Right renal pelvis (tissue), 4 donors: Measurements from ENCODE around the gene XCR1. TPM values are rescaled to one million over a fixed set of nuclear protein-coding genes. Genes with fewer than 3 reads are reported as not detected.

Experiments
- DNase-seq, 4 donors: peaks; one replicate each; pipeline ENCODE4 v3.0.0-alpha.2; 2013; ENCODE audit warnings: low read depth in 4 of 4, low spot score in 3 of 4, missing footprints in 1 of 4
- polyA plus RNA-seq, 4 donors: library from polyadenylated mRNA; unstranded; fragments of 120-200 nt; gene quantifications; one replicate each; pipeline ENCODE4 v1.2.1, GENCODE V29; 2013; ENCODE audit not compliant: insufficient read length in 4 of 4

Gene XCR1
- polyA plus RNA-seq, 4 donors, result 0.06 to 0.53 (median 0.33) TPM

DNA sequence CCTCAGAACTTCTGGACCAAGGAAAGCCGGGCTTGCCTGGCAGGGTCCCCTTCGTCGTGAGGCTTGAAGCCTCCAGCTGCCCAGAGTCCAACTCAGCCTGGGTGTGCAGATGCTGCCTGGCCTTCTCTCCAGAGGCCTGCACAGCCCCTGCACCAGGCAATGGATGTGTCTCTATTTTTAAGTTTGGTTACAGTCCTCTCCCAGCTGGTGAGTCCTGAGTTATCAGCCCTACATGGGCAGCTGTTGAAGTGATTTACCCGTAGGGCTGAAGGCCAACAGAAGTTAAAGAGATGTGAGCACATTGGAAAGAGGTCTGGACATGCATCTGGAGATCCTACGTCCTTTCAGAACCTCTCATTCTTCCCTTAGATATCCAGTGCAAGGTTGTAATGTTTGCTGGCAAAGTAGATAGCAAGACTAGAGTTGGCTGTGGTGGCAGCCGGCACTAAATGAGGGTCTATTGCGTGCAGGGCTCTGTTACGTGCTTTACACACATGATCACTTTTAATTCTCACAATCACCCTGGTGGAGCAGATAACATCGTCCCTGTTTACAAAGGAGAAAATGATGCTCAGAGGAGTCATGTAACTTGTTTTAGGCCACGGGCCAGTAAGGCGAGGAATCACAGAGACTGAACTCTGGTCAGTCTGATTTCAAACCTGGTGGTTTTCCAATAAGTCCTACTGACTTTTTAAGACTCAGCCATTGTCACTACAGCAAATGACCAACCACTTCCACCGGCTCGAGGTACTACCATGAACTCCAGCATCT is 41.6 kb downstream of the XCR1 start:
- no peak for DNase-seq

DNA sequence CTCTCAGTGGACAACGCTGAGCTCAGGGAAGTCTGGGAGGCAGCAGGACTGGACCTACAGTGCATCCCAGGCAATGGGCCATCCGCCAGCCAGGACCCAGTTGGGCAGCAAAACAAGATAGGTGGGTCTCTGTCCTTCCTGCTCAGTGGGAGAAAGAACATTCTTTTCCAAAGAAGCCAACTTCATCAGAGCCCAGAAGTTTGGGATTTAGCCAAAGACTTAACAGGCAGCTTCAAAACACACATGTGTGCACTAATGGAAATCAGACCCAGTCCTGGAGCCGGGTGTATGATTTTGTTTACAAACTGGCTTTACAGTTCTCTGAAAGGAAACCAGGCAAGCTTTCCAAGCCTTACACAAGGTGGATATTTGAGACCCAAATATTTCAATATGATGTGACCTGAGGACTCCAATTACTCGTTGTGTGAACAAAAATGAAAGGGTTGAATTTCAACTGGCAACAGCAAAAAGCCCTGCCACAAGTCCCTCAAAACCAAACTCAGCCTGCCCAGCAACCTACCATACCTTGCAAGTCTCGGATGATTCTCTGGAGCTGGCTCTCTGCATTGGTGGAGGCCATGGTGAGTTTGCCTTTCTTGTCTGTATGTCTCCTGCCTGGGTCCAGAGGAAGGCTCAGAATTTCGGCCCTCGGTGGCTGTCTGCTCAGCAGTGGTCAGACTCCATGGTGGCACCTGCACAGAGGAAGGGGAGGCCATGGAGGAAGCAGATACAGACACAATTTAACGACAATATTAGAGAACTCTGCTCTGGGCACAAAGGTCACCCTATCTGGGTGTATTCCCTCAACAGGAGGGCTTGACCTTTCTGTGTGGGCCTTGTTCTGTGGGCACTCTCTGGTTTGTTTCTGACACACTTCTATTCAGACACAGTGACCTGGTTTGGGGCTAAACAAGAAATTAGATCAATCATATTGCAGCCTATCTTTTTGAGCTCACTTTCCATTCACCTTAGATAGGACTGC is 42.7 kb downstream of the XCR1 start:
- DNase-seq, result no peak

DNA sequence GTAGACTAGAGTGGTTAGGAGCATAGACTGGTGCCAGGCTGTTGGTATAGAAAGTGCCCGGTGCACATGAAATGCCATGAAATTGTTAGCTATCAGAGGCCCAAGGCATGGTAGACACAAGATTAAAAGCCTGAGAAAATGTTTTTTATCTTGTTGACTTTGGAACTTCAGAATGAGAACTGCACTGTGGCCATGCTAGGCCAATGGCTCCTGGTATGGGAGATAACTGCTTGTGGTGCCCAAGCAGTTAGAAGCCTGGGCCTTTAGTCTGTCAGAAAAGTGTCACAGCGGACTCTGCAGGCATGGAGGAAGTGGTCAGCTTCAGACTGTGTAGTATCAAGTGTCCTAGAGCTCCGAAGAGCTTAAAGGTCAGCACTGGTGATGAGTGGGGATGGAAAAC is 43.5 kb downstream of the XCR1 start:
- no peak for DNase-seq

DNA sequence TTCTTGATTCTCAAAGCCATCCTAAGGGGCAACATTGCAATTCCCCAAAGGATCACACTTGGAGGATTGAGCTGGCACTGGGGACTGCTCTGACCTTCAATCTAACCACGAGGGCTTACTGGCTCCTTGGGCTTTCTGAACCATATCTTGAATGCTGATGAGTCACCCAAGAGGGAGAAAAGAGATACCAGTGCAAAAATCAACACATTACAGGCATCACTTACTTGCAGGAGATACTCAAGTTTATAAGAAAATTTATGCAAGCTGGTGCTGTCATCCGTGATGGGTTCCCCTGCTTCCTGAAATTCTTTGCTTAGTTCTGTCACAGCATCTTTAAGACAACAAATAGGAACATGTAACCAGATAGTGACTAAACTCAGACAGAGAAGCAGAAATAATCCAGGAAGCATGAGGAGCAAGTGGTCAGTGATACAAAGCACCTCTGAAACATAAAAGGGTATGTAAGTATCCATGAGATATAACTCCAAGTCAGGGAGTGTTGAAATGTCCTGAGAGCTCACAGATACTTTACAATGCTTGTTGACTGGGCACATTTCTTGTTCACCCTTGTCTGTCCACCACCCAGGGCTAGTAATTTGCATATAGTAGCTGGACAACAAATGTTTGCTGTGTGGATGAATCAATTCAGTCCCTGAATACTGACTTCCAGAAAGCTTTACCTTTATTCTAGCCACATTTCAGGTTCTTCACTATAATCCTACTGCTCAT is 45.8 kb downstream of the XCR1 start:
- no peak for DNase-seq

DNA sequence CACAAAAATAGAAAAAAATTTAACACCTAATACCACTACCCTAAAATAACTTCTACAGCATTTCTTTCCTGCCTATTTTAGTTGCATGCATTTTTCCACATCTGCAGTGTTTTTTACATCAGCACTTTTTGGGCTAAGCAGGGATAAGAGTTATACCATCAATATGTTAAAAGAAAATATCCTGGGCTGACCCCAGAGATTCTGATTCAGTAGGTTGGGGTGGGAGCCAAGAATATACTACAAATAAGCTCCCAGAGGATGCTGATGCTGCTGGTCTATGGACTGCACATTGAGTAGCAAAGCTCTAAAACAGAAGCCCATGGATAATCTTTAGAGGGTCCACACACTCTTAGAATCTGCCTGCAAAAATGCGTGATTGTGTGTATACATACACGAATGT is 46.5 kb downstream of the XCR1 start:
- DNase-seq, result no peak

DNA sequence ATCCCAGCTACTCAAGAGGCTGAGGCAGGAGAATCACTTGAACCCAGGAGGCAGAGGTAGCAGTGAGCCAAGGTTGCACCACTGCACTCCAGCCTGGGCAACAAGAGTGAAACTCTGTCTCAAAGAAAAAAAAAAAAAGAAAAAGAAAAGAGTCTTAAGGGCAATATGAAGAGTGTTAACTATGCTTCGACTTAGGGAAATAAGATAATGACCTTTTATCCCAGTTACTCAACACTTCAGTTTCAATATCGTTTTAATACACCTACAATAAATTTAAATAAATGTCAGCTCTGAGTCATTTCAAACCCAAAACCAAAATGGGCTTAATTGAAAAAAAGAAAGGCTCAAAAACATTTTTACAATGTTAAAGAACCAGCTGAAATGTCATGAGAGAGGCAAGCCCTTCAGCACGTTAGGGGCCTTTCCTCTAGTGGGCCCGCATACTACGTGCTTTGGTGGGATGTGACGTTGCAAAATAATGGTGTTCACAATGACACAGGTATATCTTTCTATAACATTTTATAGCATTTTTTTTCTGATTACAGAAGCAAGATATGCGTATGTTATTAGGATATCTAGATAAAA is 47.0 kb downstream of the XCR1 start:
- DNase-seq, result no peak

DNA sequence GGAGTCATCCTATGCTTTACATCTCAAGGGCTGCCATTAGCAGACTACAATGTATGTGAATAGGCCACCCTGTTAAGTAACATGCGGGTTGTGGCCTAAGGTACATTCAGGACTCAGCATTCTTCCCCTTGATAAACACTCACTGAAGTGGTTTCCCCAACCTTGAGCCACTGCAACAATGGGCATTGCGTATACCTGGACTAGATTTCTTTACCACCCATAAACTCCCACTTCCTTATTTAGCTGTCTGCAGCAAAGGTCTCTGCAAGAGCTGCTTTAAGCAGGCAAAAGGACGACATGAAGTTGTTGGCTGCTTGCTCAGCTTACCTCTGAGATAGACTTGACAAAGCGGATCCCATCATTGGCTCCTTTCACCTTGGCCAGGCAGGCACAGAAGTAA is 47.9 kb downstream of the XCR1 start:
- no peak for DNase-seq

DNA sequence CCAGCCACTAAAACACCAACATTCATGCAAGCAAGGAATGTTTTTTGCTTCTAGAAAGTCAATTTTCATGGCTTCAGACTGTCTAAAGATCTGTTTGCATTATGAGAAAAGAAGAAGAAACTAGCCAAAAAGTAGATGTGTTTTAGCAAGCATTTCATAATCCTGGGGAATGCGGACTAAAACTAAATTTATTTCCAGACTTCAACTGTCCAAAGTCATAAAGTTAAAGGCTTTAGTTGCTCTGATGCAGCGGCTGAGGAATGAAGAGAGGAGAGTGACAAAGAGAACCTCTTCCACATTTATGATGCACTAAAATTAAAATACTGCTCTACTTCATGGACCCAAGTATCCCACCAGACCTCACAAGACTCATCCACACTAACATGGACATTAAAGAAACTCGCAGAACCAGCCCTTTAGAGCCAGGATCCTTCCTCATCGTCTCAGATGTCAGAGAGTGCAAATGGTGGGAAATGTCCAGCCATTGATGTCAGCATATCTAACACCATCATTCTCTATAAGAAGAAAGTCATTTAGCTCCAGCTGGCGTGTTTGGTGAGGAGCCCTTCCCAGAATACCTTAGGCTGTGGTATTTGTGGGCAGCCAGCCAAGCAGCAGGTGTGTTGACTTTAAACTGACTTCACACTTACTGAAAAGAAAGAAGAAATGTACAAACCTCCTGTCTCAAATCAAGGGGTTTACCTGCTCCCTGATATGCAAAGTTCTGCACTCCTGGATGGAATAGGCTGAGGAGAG is 49.1 kb downstream of the XCR1 start:
- no peak for DNase-seq

DNA sequence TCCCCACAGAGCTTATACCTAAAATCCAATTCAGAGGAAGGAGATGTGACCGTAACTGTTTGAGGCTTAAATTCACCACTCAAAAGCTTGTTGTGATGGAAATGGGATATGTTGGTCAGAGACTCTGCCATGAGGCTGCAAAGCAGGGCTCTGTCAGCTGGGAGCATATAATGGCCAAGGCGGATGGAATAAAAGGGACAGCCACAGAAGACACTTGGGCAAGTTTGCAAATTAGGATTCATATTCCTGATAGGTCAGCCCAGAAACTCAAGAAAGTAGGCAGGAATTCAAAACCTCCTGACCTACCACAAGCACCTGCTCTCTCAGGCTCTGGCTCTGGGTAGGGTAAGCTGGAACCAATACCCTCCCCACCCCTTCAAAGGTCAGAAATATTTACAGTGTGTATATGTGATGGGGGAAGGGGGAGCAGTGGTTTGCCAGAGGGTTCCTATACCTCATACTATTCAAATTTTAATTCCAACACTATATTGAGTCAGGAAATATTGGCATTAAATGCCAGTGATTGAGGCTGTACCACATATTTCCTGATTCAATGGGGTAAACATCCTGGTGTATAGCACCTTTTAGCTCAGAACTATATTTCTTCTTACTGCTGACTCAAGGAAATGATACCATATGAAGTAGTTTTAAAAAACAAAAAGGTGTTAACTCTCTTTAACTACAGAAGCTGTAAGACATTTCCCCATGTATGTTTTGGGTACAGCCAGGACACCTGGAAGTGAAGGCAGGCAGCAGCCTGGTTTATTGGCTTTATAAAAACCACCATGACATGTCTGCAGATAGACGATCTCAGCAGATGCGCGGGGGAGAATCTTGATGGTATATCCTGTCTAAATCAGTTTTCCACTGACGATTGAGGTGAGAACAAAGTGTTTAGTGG is 50.8 kb downstream of the XCR1 start:
- DNase-seq, result no peak

DNA sequence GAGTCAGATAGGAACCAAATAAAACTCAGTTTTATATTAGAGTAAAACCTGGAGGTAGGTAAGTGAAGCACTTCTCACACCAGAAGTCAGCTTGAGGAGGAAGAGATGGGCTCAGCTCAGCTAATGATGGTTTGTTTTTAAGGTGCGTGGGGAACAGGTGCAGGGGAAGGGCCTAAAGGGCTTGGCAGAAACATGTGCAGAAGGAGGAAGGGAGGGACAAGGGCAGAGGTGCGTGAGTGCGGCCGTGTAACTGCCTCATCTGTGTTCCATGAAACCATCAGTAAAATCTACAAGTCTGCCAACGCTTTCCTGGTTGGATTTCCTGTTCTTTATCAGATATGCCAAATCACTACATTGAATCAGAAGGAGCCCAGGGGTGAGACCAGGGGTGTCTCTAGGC is 51.6 kb downstream of the XCR1 start:
- DNase-seq, result no peak

DNA sequence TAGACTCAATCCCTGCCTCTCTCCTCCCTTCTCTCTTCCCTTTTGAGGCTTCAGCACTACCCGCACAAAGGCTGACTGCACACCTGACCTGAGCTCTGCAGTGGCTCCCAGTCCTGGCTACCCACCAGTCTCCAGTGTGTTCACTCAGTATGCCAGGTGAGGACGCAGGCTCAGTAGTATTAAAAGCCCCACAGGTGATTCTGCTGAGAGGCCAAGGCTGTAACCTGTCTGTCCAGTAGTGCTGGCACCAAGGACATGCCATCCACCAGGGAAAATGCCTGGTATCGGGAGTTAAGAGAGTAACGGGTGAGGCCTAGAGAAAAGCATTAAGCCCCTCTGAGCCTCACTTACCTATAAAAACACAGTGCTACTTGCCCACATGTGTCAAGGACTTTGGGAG is 52.6 kb downstream of the XCR1 start:
- DNase-seq, result no peak

DNA sequence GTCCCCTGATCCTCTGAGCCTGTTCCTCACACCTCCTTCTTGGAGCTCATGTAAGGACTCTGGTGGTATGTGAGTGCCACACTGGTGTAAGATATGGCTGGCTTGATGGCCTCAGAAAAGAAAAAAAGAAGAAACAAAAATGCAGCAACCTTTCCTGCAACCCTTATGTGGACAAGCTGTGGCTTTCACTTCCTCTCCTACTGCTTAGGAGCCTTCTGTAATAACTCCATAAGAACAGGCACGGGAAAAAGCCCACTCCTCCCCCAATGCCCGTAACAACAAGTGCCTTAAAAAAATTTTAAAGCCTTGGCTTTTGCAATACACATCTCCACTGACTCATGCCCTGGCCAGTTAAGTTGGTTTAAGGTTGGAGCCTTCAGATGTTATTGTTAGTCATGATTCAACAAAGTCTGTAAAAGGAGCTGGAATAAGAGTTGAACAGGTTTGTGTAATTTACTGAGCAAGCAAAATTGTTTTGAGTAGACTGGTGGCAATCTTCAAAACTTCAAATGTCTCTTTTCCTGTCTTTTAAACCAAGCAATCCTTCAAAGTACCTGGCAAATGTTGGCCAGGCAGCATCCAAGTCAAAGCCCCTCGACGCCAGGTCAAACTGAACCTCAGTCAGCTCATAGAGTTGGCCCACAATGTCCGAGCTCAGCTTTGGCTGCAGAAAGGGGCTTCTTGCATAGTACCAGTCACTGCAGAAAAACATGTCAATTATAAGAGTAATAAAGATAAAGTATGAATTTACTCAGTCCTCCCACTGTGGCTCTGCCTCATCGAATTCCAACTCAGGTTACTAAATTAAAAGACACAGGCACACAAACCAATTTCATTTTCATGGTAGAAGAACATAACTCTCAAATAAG is 54.5 kb downstream of the XCR1 start:
- DNase-seq, result no peak

DNA sequence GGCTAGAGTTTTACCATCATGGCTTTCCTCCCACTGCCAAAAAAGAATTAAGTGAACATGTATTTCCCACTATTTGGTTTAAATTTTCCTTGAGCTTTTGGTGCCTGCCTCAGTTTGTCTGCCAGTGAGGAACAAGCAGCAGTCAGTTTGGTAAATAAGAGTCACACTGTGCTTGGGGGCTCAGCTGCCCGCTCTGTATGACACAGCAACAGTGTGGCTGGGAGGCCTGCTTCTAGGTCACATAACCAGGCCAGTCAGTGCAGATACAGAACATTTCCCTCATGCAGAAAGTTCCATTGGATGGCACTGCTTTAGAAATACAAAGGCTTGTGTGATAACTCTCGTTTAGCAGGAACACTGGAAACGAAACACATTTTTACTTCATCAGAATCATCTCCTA is 57.3 kb downstream of the XCR1 start:
- DNase-seq, result no peak

DNA sequence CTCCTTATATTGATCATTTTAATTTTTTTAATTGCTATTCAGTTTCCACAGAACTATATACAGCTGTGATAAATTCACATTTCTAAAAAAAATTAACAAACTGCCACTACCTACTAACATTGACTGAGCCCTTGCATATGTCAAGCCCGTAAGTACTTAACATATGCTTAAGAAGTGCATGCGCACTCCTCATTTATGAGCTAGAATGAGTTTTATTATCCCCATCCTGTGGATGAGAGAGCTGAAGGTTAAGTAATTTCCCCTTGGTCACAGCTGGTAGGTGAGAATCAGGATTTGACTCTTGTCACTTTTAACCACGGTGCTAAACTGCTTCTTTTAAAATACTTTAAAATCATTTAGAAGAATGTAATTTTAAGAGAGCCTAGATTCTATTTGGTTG is 58.2 kb downstream of the XCR1 start:
- DNase-seq, result no peak

DNA sequence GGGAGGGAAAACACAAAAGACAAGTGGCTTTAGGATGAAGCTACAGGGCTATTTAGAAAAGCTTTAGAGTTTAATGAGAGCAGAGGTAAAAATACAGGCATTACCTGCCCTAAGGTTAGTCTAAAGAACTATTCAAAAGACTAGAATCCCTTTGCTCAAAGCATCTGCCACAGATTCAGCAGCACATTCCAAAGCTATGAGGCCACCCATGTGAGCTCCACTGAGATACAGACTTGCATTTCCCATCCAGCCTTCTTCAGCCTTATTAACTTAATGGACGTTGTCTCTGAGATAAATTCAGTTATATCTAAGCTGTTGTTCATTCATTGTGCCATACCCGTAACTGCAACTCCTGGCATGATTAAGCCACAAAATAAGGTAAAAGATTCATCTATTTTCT is 58.6 kb downstream of the XCR1 start:
- DNase-seq, result no peak

DNA sequence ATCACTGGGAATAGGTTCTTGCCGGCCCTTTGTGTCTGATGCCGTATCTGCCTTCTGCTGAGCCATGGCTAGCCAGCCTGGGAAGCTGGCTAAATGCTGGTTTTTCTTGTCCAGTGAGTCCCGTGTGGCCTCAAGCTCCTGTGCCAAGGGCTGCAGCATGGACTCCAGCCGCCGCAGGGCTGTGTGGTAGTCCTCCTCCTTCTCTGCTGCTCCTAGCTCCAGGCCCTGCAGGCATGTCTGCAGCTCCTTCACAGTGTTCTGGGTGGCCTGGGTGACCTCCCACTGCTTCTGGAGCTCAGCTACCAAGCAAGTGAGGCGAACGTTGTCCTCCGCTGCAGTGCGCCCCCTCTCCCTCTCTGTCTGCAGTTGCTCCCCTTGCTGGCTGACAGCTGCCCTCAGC is 59.1 kb downstream of the XCR1 start:
- DNase-seq, result no peak

DNA sequence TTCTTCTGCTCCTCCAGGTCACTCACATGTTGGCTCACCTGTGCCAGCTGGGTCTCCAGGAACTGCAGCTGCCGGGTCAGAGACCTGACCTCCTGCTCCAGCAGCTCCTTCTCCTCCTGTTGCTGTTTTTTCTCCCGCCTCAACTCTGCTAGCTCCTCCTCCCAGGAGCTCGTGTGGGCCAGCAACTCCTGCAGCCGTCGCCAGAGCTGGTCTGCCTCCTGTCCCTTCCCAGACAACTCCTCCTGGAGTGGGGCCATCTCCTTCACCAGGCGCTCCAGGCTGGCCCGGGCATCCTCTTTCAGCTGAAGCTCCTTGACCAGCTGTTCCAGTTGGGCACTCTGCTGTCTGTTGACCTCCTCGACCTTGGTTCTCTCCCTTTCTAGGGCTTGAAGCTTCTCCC is 59.6 kb downstream of the XCR1 start:
- DNase-seq, result no peak
